ENCODE measurements around the gene PPM1A. TPM values are rescaled to one million over a fixed set of nuclear protein-coding genes. Genes with fewer than 3 reads are reported as not detected.
A peak's percentile ranks its signal among the peaks of the same experiment; 100 is the strongest.

PPM1A gene
- total RNA-seq (2014; rRNA removed; shearing (Covaris generic)), result 34.1 and 42.8 TPM in 2 replicates
- polyA plus RNA-seq (2016; fragmentation: Nextera tagmentation; extraction: Ambion mirVana), result 26.4 and 29.8 TPM in 2 replicates
- long read RNA-seq, full-length matches to known transcripts, result 3 of 7 reads
- long read RNA-seq, partial matches to known transcripts, result 1 of 7 reads
- long read RNA-seq, other reads (novel, unspliced or antisense), result 3 of 7 reads

GRCh38 chr14:60248697-60249318 lies at the start of gene PPM1A:
Gene PPM1A, plus strand, starts transcription at chr14:60249221. Its CDS starts 33,483 bp downstream, at chr14:60282704.
- H3K36me3 Mint-ChIP-seq (ENCODE audit: low read depth), result peaks cover 3% of the 10 kb centered on the region; the same call in 2 of the 3 replicates
- no peaks in the 10 kb centered on the region; the same call in 2 of the 3 replicates for H3K9me3 Mint-ChIP-seq
- H3K9me2 ChIP-seq (ENCODE audit: insufficient read depth), result no peaks in the 10 kb centered on the region
- H3K4me3 Mint-ChIP-seq, result peak within 1 kb of the TSS; percentile 90
- H3K27me3 ChIP-seq (ENCODE audit: insufficient read depth), result no peaks in the 10 kb centered on the region
- H3K27ac Mint-ChIP-seq, result peak within 1 kb of the TSS; percentile 99
- peaks cover 5% of the 10 kb centered on the region; the same call in 1 of the 2 replicates for H3F3A ChIP-seq (replicated peaks; ENCODE audit: low read depth)
- H4K20me1 ChIP-seq (replicated peaks; ENCODE audit: insufficient read depth), result no peaks in the 10 kb centered on the region
- H3K27me3 Mint-ChIP-seq (ENCODE audit: insufficient read depth, low read depth, poor library complexity), result peaks cover 11% of the 10 kb centered on the region
- H3K4me1 ChIP-seq (ENCODE audit: insufficient read depth), result peaks cover 43% of the 10 kb centered on the region
- ATAC-seq (peak; percentile 67), DNase-seq (ENCODE audit: low spot score) (peak; percentile 97)
- H2AFZ ChIP-seq, result no peak within 1 kb of the TSS
- H3K4me2 ChIP-seq, result peak within 1 kb of the TSS; percentile 96
- peak within 1 kb of the TSS; percentile 98 for H3K27ac ChIP-seq (ENCODE audit: low read depth)
- H3K4me1 Mint-ChIP-seq, result peaks cover 63% of the 10 kb centered on the region
- TF ChIP-seq CREB1 (CRISPR knock-in tag; IDR thresholded peaks at IDR 0.05; ENCODE audit: low read depth), result peak; percentile 98
- TF ChIP-seq NANOG (IDR thresholded peaks at IDR 0.05; ENCODE audit: borderline replicate concordance), result no peak
- peak; percentile 71 for TF ChIP-seq POLR2AphosphoS5 (IDR thresholded peaks at IDR 0.05; ENCODE audit: low read depth)
- H3K79me2 ChIP-seq (replicated peaks; ENCODE audit: insufficient read depth), result peaks cover 39% of the 10 kb centered on the region
- H3K36me3 ChIP-seq (ENCODE audit: insufficient read depth), result no peaks in the 10 kb centered on the region
- H3K4me3 ChIP-seq, result peak within 1 kb of the TSS; percentile 84

- peaks cover 10% of the 10 kb centered on the region for H3K9me3 Mint-ChIP-seq
- DNase-seq (ENCODE audit: low spot score), result no peak
- Histone ChIP-seq H3K27me3 (ENCODE audit: insufficient read depth) (no peaks in the 10 kb centered on the region), H3K27ac (ENCODE audit: low read depth) (no peak overlapping the region), H3K9me2 (ENCODE audit: insufficient read depth) (peaks cover 6% of the 10 kb centered on the region), H3K4me1 (ENCODE audit: insufficient read depth) (peaks cover 30% of the 10 kb centered on the region), H3K4me2 (no peak overlapping the region), H3K36me3 (ENCODE audit: insufficient read depth) (no peaks in the 10 kb centered on the region; the same call in 1 of the 2 replicates), H3K4me3 (no peak overlapping the region), H3K79me2 (replicated peaks; ENCODE audit: insufficient read depth) (no peaks in the 10 kb centered on the region), H3F3A (replicated peaks; ENCODE audit: low read depth) (no peaks in the 10 kb centered on the region), H4K20me1 (replicated peaks; ENCODE audit: insufficient read depth) (no peaks in the 10 kb centered on the region), H2AFZ (no peak overlapping the region)
- no peak overlapping the region for H3K4me3 Mint-ChIP-seq
- no peak for ATAC-seq
- H3K4me1 Mint-ChIP-seq, result peaks cover 26% of the 10 kb centered on the region
- no peak overlapping the region for H3K27ac Mint-ChIP-seq
- H3K27me3 Mint-ChIP-seq (ENCODE audit: insufficient read depth, low read depth, poor library complexity), result no peaks in the 10 kb centered on the region
- H3K36me3 Mint-ChIP-seq (ENCODE audit: low read depth), result no peaks in the 10 kb centered on the region; the same call in 2 of the 3 replicates
- TF ChIP-seq ZNF331 (CRISPR knock-in tag; IDR thresholded peaks at IDR 0.05; ENCODE audit: low read depth) (no peak), CTCF (conservative IDR thresholded peaks at IDR 0.05; ENCODE audit: low read depth in 2 of 2) (no peak), JUNB (IDR thresholded peaks at IDR 0.05; ENCODE audit: unreplicated experiment) (no peak), ZNF462 (CRISPR knock-in tag; IDR thresholded peaks at IDR 0.05) (no peak), EZH2 (IDR thresholded peaks at IDR 0.05; ENCODE audit: low read depth, unreplicated experiment) (no peak), REST (IDR thresholded peaks at IDR 0.05; ENCODE audit: unreplicated experiment) (no peak)
These were observed 49.7 kb upstream of the PPM1A start for GRCh38 chr14:60199321-60199720.

All from GM23338 (cell line).